Measurements from ENCODE around the gene CXCL3.

Gene CXCL3

DNA sequence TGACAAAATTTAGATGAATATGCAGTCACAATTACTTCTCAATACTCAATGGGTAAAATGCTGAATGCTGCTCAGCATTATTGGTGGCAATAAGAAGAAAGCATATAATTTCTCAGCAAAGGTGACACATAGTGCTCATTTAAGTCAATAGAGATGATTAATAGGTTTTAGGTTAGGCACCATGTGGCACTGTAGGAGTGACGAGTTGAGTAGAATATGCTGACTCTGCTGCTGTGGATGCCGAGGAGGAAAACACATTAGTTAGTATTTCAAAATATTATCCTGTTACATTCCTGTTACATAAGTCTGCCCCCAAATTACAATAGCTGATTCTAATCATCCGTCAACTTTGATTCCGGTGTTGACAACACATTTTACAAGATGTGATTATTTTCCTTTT lies 26.4 kb downstream of the CXCL3 start:
- DNase-seq: no peak

DNA sequence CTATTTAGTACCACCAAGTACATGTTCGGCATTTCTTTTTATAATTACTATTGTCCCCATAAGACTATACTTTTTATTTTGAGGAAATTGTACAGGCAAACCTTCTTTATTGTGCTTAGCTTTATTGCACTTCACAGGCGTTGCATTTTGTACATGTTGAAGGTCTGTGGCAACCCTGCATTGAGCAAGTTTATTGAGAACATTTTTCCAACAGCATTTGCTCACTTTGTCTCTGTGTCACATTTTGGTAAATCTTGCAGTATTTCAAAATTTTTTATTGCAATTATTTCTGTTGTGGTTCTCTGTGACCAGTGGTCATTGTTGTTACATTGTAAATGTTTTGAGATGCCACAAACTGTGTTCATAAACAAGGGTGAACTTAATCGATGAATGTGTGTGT lies 29.2 kb downstream of the CXCL3 start:
- no peak for DNase-seq

DNA sequence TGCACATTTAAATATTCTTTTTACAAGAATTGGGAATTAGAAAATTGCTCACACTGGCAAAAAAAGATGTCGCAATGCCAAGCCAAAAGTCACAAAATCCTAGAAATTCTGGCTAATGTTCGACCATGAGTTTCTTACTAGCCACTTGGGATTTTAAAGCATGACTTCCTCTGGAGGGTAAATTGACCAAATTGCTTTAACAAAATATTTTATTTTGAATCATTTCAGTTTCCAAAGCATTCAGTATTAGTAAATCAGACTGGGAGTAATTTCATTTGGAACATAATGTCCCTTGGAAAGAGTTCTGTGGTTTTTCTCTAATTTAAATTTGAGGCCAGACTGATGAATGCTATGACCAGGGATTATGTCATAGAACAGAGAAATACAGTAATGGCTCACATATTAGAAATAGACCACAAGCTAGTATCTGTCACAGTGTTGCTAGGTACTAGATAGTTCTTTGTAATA lies 32.4 kb downstream of the CXCL3 start:
- peak; percentile 13 for DNase-seq

DNA sequence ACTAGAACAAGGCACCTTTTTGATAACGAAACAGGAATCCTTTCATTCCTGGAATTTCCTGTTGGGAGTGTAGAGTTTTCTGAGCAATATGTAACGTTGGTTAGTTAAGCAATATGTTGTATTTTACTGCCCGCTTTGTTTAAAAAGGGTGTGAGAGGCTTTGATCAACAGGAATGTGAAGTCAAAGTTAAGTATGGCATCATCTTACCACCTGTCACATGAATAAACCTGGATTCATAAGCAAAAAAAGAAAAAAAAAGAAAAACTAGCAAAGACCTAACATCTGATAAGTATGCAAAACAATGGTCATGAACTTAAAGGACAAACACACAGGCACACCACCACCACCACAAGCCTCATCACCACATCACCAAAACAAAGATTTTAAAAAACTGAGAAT lies 33.0 kb downstream of the CXCL3 start:
- DNase-seq: no peak

DNA sequence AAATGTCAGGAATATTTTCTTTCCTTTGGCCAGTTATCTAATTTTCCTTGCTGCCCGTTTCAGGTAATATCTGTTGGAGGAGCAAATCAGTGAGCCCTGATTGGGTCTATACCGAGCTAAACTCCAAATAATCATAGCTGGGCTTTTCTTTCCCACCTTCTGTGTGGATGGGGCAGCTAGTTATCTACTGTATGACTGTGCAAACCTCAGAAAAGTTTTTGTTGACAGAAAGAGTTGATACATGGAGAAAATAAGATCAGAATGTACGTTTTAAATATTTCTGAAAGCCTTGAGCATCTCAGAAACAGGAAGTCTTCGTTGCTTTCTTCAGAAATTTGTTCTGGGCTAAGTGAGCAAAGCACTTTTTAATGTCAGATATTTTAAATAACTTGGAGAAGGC lies 33.8 kb downstream of the CXCL3 start:
- no peak for DNase-seq

DNA sequence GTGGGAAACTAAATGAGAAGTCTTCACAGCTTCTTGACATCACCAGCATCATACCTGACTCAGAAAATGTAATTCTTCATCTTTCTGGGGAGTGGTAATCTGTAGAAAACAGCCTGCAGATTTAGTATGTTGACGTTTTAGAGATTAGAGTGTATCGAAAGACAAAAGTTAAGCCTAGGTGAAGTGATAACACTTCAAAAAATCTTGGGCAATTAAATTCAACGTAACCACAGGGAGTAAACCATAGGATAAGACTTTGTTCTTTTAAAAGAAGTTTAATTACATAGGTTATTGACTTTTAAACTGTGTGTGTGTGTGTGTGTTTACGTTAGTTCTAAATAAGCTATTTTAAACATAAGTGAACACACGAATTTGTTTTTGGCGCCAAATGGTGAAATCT lies 38.2 kb downstream of the CXCL3 start:
- no peak for DNase-seq

DNA sequence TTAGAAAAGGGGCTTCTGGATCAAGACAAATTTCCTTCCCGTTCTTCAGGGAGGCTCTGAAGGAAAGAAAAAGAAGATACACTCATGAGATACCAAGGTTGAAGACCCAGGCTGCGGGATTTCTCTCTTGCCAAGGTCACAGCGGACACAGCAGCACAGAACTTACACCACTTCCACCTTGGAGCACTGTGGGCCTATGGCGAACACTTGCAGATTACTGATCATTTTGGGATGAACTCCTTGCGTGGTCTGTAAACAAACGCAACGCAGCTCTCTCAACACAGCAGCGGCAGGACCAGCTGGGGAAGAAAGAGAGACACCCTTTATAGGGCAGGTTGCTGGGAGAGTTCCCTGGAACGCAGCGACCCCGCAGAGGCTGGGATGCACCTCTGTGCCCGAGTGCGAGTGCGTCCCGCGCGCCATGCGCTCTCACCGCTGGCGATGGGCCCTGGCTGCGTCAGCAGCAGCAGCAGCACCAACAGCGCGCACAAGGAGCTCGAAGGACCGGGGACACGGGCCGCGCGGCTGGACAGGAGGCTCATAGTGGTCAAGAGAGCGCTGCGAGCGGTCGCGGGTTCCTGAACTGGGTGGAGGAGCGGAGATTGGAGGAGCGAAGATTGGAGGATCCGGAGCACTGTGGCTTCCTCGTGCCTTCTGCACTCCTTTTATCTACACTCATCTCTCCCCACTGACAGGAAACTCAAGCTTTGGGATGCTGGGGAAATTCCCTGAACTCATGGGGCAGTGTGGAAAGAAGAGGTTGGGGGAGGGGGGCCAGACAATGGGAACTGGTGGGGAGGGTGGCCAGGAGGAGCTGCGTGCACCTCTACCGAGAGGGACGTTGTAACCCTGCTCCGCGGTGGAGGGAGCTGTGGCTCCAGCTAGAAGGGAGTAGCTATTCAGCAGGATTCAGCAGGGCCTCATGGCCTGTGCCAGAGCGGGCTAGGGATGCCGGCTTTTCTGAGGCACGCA lies 40.2 kb downstream of the CXCL3 start, which contains the start of gene CXCL5:
TSS of gene CXCL5 (minus strand) at position 638 of the 972 bp plus-strand sequence. CDS start at position 542, 96 bp downstream.
- peak; percentile 26 for DNase-seq

DNA sequence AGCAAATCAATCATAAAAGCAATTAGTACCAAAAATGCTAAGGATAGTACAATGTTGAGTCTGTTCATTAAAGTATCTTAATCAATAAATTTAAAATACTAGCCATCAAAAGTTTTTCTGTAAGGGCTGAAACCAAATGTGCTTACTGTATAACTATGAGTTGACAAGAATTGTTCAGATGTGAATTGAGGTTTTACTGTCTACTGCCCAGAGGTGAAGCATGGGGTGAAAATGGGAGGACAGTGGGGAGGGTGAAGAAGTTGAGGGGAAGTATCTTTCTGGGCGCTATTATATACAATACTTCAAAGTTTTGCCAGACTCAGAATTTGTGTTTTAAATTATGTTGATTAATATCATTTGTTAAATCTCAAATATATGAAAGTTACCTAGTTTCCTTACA lies 46.4 kb downstream of the CXCL3 start:
- DNase-seq: no peak

DNA sequence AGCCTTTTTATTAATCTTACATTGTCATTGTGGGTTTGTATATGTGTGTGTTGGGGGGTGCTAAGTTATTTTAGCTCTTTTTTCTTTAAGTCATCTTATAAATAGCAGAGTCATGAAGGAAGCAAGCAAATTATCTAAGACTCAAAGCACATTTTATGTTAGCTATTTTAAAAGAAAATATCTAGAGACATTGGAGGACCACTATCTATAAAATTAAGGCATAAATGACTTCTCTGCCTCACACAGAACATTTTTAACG lies 46.8 kb downstream of the CXCL3 start:
- no peak for DNase-seq

DNA sequence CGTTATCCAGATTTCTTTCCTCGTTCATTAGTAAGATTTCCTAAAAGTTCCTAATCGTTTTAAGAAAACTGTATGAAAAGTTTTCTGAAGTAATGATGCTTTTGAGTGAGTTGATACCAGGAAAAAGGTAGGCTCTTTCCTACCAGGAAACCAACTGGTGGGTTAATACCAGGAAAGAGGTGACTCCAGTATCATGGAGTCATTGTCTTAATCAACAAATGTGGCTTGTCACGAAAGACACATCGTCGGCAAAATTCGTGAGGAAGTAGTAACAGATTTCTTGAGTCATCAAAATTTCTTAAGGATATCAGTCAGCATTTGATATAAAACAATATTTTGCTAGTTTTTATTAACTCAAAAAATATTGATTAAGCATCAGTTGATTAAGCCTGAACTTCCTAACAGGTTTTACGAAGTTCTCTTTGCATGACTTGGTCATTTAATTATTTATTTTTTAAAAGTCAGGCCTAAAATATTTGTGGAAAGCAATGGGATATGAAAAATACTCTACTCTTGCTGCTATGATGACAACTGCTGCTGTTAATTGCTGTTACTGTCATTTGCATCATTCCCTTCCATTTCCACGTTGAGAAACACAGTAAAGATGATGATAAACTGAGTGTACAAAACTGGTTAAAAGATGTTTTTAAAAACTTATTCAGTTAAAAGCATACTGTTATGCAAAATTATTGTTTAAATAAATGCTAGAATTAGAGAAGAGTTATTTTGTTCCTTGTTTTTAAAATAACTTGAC lies 47.3 kb downstream of the CXCL3 start:
- no peak for DNase-seq

DNA sequence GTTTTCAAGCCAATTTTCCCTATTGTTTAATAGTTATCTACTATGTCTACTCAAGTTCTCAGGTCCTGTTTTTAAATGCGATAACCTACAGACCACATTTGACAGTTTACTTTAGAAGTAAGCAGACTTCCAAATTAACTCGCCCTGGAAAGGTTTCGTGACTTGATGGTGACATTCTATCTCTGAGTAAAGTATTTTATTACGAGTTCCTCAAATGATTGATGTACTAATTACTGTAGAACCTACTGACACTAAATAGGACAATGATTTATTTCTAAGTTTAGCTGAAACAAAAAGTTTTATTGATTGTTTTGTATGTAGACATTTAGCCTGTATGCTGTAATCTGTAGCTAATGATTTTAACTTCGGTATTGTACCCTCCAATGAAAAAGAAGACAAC lies 48.6 kb downstream of the CXCL3 start:
- no peak for DNase-seq

DNA sequence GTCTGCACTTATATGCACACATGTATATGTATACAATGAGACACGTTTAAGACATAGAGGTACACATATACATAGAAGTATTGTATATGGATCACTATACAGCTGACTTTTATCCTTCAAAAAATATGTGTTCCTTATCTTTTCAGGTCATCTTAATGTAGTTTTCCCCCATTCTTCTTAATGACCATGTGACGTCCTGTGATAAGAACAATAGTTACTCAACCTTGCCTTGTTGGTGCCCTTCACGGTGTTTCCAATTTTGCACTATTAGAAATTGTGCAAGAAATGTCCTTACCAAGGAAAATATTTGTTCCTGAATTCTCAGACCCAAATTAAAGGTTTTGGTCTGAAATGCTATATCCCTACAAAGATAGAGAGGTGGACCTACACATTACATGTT lies 49.5 kb downstream of the CXCL3 start:
- DNase-seq: no peak

DNA sequence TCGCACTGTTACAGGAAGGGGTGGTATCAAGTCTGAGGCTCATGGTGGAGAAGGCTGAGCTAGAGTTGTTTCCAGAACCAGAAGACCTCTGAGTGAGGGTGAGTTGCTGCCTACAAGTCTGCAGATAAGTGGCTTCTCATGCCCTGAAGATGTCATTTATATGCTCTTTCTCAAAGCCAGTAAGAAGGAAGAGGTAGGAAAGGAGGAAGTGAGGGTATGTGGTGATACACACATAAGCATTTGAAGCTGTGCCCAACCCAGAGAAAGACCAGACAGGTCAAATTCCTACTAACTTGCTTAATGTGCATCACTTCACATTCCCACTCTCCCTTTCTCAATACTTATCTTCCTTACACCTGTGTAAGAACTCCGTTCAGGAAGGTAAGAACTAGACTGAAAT lies 50.4 kb downstream of the CXCL3 start, which contains the start of gene PPBP:
TSS of gene PPBP (minus strand) at position 130 of the 400 bp plus-strand sequence. CDS start at position 43, 87 bp downstream.
- no peak for DNase-seq

Measured in fibroblast of skin of back (primary cell).